Measurements from ENCODE around the gene CDC14A.

CDC14A gene

DNA sequence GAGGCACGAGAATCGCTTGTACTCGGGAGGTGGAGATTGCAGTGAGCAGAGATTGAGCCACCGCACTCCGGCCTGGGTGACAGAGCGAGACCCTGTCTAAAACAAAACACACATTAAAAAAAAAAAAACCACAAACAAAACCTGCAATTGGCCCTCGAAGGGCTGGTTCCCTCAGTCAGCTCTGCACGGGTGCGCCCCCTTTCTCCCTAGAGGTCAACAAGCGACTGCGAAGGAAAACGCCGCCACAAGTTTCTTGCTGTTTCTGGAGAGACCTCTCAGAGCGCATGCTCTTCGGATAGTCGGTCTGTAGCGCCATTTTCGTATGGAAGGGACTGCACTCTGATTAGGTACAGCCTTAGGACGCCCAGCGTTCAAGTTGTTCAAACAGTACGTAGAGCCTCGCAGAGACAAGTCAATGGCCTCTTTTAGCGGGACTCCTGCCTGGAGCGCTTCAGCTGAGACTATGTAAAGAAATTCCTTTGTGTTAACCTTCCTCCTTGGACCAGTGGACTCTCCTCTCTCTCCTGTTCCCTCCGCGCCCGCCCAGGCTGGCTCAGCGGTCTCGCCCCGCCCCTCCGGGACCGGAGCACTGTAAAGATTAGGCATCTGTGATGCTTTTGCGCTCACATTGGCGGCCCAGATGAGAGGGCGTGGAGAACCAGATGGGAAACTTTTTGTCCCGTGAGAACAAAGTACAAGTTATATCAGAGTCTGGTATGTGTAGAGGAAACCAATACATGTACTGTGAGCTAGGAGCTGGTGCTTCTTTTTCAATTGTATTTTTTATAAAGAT, 1.0 kb upstream of the CDC14A start:
- Histone ChIP-seq H3K27me3 (ENCODE audit: insufficient read depth, low read depth) (no peaks in the 10 kb centered on the region), H3K4me2 (peak overlapping the region; percentile 58; the same call in 1 of the 2 replicates), H3K4me1 (ENCODE audit: low read depth, poor library complexity, severe bottlenecking) (peaks cover 24% of the 10 kb centered on the region), H4K20me1 (ENCODE audit: insufficient read depth) (no peaks in the 10 kb centered on the region), H3K9ac (peak overlapping the region; percentile 53), H3K36me3 (ENCODE audit: insufficient read depth) (no peaks in the 10 kb centered on the region), H3K79me2 (ENCODE audit: insufficient read depth, low read depth) (0 out of 2 replicates have a peak, but pooled peaks cover 5% of the 10 kb centered on the region), H2AFZ (ENCODE audit: low read depth) (peak overlapping the region; percentile 84), H3K27ac (peak overlapping the region; percentile 91), H3K4me3 (IDR thresholded peaks at IDR 0.05; ENCODE audit: insufficient read depth, low read depth, low read length) (no peak overlapping the region)
- TF ChIP-seq, protein P1, sequence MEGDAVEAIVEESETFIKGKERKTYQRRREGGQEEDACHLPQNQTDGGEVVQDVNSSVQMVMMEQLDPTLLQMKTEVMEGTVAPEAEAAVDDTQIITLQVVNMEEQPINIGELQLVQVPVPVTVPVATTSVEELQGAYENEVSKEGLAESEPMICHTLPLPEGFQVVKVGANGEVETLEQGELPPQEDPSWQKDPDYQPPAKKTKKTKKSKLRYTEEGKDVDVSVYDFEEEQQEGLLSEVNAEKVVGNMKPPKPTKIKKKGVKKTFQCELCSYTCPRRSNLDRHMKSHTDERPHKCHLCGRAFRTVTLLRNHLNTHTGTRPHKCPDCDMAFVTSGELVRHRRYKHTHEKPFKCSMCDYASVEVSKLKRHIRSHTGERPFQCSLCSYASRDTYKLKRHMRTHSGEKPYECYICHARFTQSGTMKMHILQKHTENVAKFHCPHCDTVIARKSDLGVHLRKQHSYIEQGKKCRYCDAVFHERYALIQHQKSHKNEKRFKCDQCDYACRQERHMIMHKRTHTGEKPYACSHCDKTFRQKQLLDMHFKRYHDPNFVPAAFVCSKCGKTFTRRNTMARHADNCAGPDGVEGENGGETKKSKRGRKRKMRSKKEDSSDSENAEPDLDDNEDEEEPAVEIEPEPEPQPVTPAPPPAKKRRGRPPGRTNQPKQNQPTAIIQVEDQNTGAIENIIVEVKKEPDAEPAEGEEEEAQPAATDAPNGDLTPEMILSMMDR (conservative IDR thresholded peaks at IDR 0.05; ENCODE audit: low read depth, low read length), result peak; percentile 54

DNA sequence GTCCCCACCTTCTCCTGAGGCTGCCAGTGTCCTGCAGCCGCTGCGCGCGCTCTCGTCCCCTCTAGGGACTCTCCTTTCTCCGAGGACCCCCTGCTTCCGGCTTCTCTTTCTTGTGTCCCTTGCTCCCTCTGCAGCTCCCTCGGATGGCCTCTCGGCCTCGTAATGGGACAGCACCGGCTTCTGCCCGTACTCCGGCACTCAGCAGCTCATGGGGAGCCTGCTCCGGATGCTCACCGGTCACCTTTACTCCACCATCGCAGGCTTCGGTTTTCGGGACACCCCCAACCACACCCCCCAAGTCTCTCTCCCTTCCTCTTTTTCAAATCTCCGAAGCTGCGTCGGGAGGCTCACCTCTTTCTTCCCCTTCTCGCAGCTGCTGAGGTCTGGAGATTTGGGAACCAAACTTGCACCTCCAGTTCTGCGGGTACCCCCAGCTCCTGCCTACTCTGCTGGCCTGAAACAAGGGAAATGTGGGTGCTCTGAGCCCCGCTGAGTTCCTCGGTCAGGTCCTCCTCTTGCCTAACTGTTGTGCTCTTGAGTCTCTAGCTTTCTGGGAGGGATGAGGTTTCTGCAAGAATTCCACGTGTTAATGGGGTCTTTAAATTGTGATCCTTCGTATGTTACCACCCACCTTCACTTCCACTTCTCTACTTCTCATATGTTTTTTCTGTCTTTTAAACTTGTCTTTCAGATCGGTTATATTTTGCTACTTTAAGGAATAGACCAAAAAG, 930 bp downstream of the CDC14A start:
- no peaks in the 10 kb centered on the region for H3K27me3 ChIP-seq (ENCODE audit: insufficient read depth, low read depth)
- H3K27ac ChIP-seq, result no peak overlapping the region
- peak overlapping the region; percentile 42; the same call in 1 of the 2 replicates for H3K9ac ChIP-seq
- H3K79me2 ChIP-seq (ENCODE audit: insufficient read depth, low read depth), result 0 out of 2 replicates have a peak, but pooled peaks cover 5% of the 10 kb centered on the region
- H2AFZ ChIP-seq (ENCODE audit: low read depth), result peak overlapping the region; percentile 84
- H3K4me1 ChIP-seq (ENCODE audit: low read depth, poor library complexity, severe bottlenecking), result peaks cover 24% of the 10 kb centered on the region
- peak overlapping the region; percentile 82 for H3K4me2 ChIP-seq
- H3K36me3 ChIP-seq (ENCODE audit: insufficient read depth), result no peaks in the 10 kb centered on the region
- H4K20me1 ChIP-seq (ENCODE audit: insufficient read depth), result no peaks in the 10 kb centered on the region
- peak overlapping the region; percentile 55 for H3K4me3 ChIP-seq (IDR thresholded peaks at IDR 0.05; ENCODE audit: insufficient read depth, low read depth, low read length)
- TF ChIP-seq, protein P1 (conservative IDR thresholded peaks at IDR 0.05; ENCODE audit: low read depth, low read length), result no peak

DNA sequence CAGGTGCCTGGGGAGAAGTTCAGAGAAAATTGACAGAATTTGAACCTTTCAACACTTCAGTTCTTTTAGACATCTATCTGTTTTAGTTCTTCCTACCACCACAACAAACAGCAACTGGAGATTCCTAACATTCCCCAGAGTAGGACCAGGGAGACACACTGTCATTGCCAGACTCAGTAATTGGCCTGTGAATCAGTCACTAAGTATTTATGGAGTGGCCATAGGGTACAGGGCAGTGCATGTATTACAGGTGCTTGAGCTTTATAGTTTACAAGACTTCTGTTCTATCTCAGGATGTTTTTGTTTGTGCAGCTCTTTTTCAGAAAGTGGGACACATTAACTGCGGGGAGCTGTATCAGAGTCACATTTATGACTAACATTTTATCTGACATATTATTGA, 1.7 kb downstream of the CDC14A start:
- Histone ChIP-seq H3K4me3 (IDR thresholded peaks at IDR 0.05; ENCODE audit: insufficient read depth, low read depth, low read length) (no peak overlapping the region), H3K27ac (no peak overlapping the region), H4K20me1 (ENCODE audit: insufficient read depth) (no peaks in the 10 kb centered on the region), H3K36me3 (ENCODE audit: insufficient read depth) (no peaks in the 10 kb centered on the region), H3K4me1 (ENCODE audit: low read depth, poor library complexity, severe bottlenecking) (peaks cover 24% of the 10 kb centered on the region), H2AFZ (ENCODE audit: low read depth) (no peak overlapping the region), H3K4me2 (peak overlapping the region; percentile 82), H3K9ac (no peak overlapping the region), H3K27me3 (ENCODE audit: insufficient read depth, low read depth) (no peaks in the 10 kb centered on the region), H3K79me2 (ENCODE audit: insufficient read depth, low read depth) (0 out of 2 replicates have a peak, but pooled peaks cover 5% of the 10 kb centered on the region)
- TF ChIP-seq, protein P1 (conservative IDR thresholded peaks at IDR 0.05; ENCODE audit: low read depth, low read length), result no peak

DNA sequence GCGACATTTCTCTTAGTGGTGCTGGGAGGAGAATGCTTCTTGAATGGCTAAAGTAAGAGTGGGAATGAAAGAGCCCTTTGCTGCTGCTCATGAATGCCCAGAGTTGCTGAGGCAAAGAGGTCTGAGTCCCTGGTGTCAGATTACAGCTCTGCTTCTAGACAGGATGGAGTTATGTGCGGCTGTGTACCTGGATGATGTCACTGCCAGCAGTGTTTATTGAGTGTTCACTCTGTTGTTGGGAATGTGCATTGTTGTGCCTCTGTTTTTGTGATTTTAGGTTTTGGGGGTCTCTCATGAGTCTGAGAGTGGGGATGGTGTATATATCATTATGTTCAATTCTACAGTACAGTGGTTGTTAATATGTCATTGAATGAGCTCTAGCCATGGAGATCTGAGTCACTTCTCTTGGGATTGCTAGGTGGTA, 2.7 kb downstream of the CDC14A start:
- TF ChIP-seq, protein P1 (conservative IDR thresholded peaks at IDR 0.05; ENCODE audit: low read depth, low read length), result no peak
- Histone ChIP-seq H3K4me1 (ENCODE audit: low read depth, poor library complexity, severe bottlenecking) (peaks cover 24% of the 10 kb centered on the region), H3K36me3 (ENCODE audit: insufficient read depth) (no peaks in the 10 kb centered on the region), H3K4me2 (peak overlapping the region; percentile 82), H3K27ac (no peak overlapping the region), H3K4me3 (IDR thresholded peaks at IDR 0.05; ENCODE audit: insufficient read depth, low read depth, low read length) (no peak overlapping the region), H2AFZ (ENCODE audit: low read depth) (no peak overlapping the region), H3K27me3 (ENCODE audit: insufficient read depth, low read depth) (no peaks in the 10 kb centered on the region), H3K79me2 (ENCODE audit: insufficient read depth, low read depth) (0 out of 2 replicates have a peak, but pooled peaks cover 5% of the 10 kb centered on the region), H3K9ac (no peak overlapping the region), H4K20me1 (ENCODE audit: insufficient read depth) (no peaks in the 10 kb centered on the region)
